IMR-90 (cell line): ENCODE measurements around the gene TUBGCP3. TPM values are rescaled to one million over a fixed set of nuclear protein-coding genes. Genes with fewer than 3 reads are reported as not detected.

Source experiments
- ATAC-seq: fragments of 200-7000 bp; cut with Tn5 transposase; 2 replicates; pipeline ENCODE4 v1.9.1; 2020; ENCODE audit warnings: low read depth, mild to moderate bottlenecking, moderate library complexity
- BruUV-seq: library from RNA; stranded (reverse); fragments of 400-500 nt; replicated peaks from 2 replicates; lab custom pipeline; 2021; lab: Mats Ljungman, UMichigan
- CTCF ChIA-PET: fragments of 300-600 bp; formaldehyde crosslinking; extraction: SDS; loops from one replicate; lab custom pipeline; 2021; ENCODE audit warnings: antibody characterized with exemption; lab: Yijun Ruan, JAX
- POLR2A ChIA-PET: fragments of 300-600 bp; sonication (Branson Sonifier 250); formaldehyde crosslinking; loops from one replicate; lab custom pipeline; 2022; ENCODE audit warnings: antibody characterized with exemption; ENCODE audit not compliant: unreplicated experiment; lab: Charles Lee
- DNase-seq: peaks from one replicate; pipeline ENCODE4 v3.0.0; 2013
- H2AFZ ChIP-seq: replicated peaks from 2 replicates; pipeline ENCODE3; 2013; ENCODE audit warnings: low read length, mild to moderate bottlenecking; ENCODE audit not compliant: poor library complexity
- H2AK5ac ChIP-seq: 2 replicates; pipeline ENCODE4 v1.6.1; 2013; ENCODE audit warnings: low read depth, low read length, inconsistent platforms
- H2AK9ac ChIP-seq: replicated peaks from 2 replicates; pipeline ENCODE3; 2013; ENCODE audit warnings: mild to moderate bottlenecking, low read depth, low read length, moderate library complexity; ENCODE audit not compliant: poor library complexity
- H2BK120ac ChIP-seq: 2 replicates; pipeline ENCODE4 v1.6.1; 2013; ENCODE audit warnings: low read depth, low read length, inconsistent platforms
- H2BK15ac ChIP-seq: 3 replicates; pipeline ENCODE4 v1.6.1; 2013; ENCODE audit warnings: low read depth, low read length, inconsistent platforms
- H2BK20ac ChIP-seq: 2 replicates; pipeline ENCODE4 v1.6.1; 2013; ENCODE audit warnings: low read depth, mild to moderate bottlenecking, inconsistent platforms, low read length, moderate library complexity
- H2BK5ac ChIP-seq: 2 replicates; pipeline ENCODE4 v1.6.1; 2013; ENCODE audit warnings: mild to moderate bottlenecking, low read depth, low read length, inconsistent platforms; ENCODE audit not compliant: poor library complexity, severe bottlenecking
- H3K14ac ChIP-seq: replicated peaks from 2 replicates; pipeline ENCODE4 v1.6.1; 2013; ENCODE audit warnings: low read depth, low read length, inconsistent platforms
- H3K18ac ChIP-seq: 2 replicates; pipeline ENCODE4 v1.6.1; 2013; ENCODE audit warnings: low read depth, low read length, control low read depth
- H3K23ac ChIP-seq: 2 replicates; pipeline ENCODE4 v1.6.1; 2013; ENCODE audit warnings: low read depth, low read length, inconsistent platforms
- H3K27ac ChIP-seq: 2 replicates; pipeline ENCODE4 v1.5.1; 2013; ENCODE audit warnings: mild to moderate bottlenecking, control low read depth, low read length; ENCODE audit not compliant: insufficient read depth
- H3K27me3 ChIP-seq: 2 replicates; pipeline ENCODE4 v1.6.1; 2013; ENCODE audit warnings: low read length; ENCODE audit not compliant: control insufficient read depth, insufficient read depth
- H3K36me3 ChIP-seq: 2 replicates; pipeline ENCODE4 v1.6.1; 2013; ENCODE audit warnings: low read length, mixed read lengths; ENCODE audit not compliant: control insufficient read depth, insufficient read depth
- H3K4ac ChIP-seq: 2 replicates; pipeline ENCODE4 v1.6.1; 2013; ENCODE audit warnings: low read depth, low read length, inconsistent platforms
- H3K4me1 ChIP-seq: 2 replicates; pipeline ENCODE4 v1.6.1; 2013; ENCODE audit warnings: low read length, mixed read lengths; ENCODE audit not compliant: control insufficient read depth, insufficient read depth
- H3K4me2 ChIP-seq: 2 replicates; pipeline ENCODE4 v1.6.1; 2013; ENCODE audit warnings: low read depth, mild to moderate bottlenecking, control low read depth, low read length, moderate library complexity
- H3K4me3 ChIP-seq: 2 replicates; pipeline ENCODE4 v1.5.1; 2013; ENCODE audit warnings: low read depth, mild to moderate bottlenecking, control low read depth, low read length, moderate library complexity; ENCODE audit not compliant: insufficient read depth
- H3K56ac ChIP-seq: 2 replicates; pipeline ENCODE4 v1.6.1; 2013; ENCODE audit warnings: low read length, inconsistent platforms; ENCODE audit not compliant: insufficient read depth; ENCODE audit errors: extremely low read depth
- H3K79me1 ChIP-seq, 2 experiments: 2 replicates each; pipeline ENCODE4 v1.6.1; 2013; ENCODE audit warnings: low read length in 2 of 2, inconsistent platforms in 1 of 2, low read depth in 1 of 2
- H3K9ac ChIP-seq: 2 replicates; pipeline ENCODE4 v1.6.1; 2013; ENCODE audit warnings: low read depth, low read length, control low read depth
- H3K9me1 ChIP-seq: 2 replicates; pipeline ENCODE4 v1.6.1; 2013; ENCODE audit warnings: low read length, inconsistent platforms; ENCODE audit not compliant: insufficient read depth
- H3K9me3 ChIP-seq: 2 replicates; pipeline ENCODE4 v1.6.1; 2013; ENCODE audit warnings: low read length; ENCODE audit not compliant: control insufficient read depth, insufficient read depth
- H4K20me1 ChIP-seq: 2 replicates; pipeline ENCODE4 v1.6.1; 2013; ENCODE audit warnings: low read length, inconsistent platforms; ENCODE audit not compliant: insufficient read depth
- H4K5ac ChIP-seq: 2 replicates; pipeline ENCODE4 v1.6.1; 2013; ENCODE audit warnings: mild to moderate bottlenecking, low read depth, low read length, control low read depth
- H4K8ac ChIP-seq, 2 experiments: 2 replicates each; pipeline ENCODE4 v1.6.1; 2013; ENCODE audit warnings: low read depth in 2 of 2, low read length in 2 of 2, control low read depth in 1 of 2, inconsistent platforms in 1 of 2
- H4K91ac ChIP-seq: 2 replicates; pipeline ENCODE4 v1.6.1; 2013; ENCODE audit warnings: low read depth, low read length, inconsistent platforms; ENCODE audit not compliant: insufficient read depth
- CHD1 ChIP-seq: IDR thresholded peaks from 2 replicates; pipeline ENCODE4 v1.6.1; 2012; ENCODE audit warnings: low read depth, low read length, improper control_type of control experiment
- SMC3 ChIP-seq: fragments of 150-350 bp; IDR thresholded peaks from 2 replicates; pipeline ENCODE4 v1.6.1; 2016; ENCODE audit warnings: low read depth, mild to moderate bottlenecking, antibody characterized with exemption, low read length, moderate library complexity
- WGBS, 2 experiments: methylation state at CpG; one replicate each; pipeline versions ENCODE4 v1.1.5 to v1.1.7; 2013; ENCODE audit warnings: missing lambda C conversion rate in 2 of 2; ENCODE audit not compliant: insufficient read length in 1 of 2; ENCODE audit errors: extremely low coverage in 2 of 2; 5-methylcytosine and 5-hydroxymethylcytosine counted together
- dilution Hi-C: fragments of 300-500 bp; cut with HindIII; formaldehyde crosslinking; loops from one replicate; pipeline ENCODE4 v1.14.3; 2018; ENCODE audit warnings: low sequenced_read_pairs; ENCODE audit not compliant: unreplicated experiment
- in situ Hi-C: fragments of 300-500 bp; cut with MboI; formaldehyde crosslinking; loops from 3 replicates; pipeline ENCODE4 v1.14.3; 2019; ENCODE audit warnings: low sequenced_read_pairs, inconsistent platforms, mixed read lengths
- intact Hi-C: fragments of 100-400 bp; cut with micrococcal nuclease; formaldehyde crosslinking; loops from 2 replicates; pipeline ENCODE4 v1.10.0; 2022
- polyA plus RNA-seq, 3 experiments: library from polyadenylated mRNA; depleted of rRNA; stranded (reverse); fragments of >200 nt; gene quantifications; 2 replicates each; pipeline ENCODE4 v1.2.3, GENCODE V29; 2012; ENCODE audit warnings: low replicate concordance in 1 of 3
- total RNA-seq: library from RNA; depleted of rRNA; stranded (reverse); fragments of >200 nt; gene quantifications from 2 replicates; pipeline ENCODE4 v1.2.3, GENCODE V29; 2012
- TF ChIP-seq, protein P1 (sequence below): fragments of 150-350 bp; IDR thresholded peaks from 2 replicates; pipeline ENCODE4 v1.6.1; 2017; ENCODE audit warnings: mild to moderate bottlenecking, antibody characterized with exemption, low read length, low read depth

The TUBGCP3 gene
- total and polyA plus RNA-seq, 2 of the 4 experiments (the other 2 are of a cell fraction): 16.0 to 17.8 TPM

DNA sequence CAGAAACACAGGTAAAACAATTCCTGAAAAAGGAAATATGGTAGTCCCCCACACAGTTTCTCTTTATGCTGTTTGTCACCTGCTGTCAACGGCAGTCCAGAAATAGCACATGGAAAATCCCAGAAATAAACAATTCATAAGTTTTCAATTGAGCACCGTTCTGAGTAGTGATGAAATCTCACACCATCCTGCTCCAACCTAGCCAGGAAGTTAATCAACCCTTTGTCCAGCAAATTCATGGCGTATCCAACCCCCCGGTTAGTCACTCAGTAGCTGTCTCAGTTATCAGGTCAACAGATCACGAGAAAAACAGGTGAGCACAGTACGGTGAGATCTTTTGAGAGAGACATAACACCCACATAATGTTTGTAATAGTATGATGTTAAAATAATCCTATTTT is 74.2 kb downstream of the TUBGCP3 start:
- H2AK5ac ChIP-seq: no peak overlapping the region
- no peak overlapping the region for H4K91ac ChIP-seq
- intact Hi-C loops: loop anchor here (10.0 kb wide), 1 partner anchor 91 kb away; no protein-coding TSS in a partner anchor
- H3K27me3 ChIP-seq: no peaks in the 10 kb centered on the region
- dilution Hi-C loops: no loop called here
- H4K5ac ChIP-seq: no peak overlapping the region
- no peak overlapping the region for H3K23ac ChIP-seq
- no peaks in the 10 kb centered on the region for H3K4me1 ChIP-seq
- H2BK20ac ChIP-seq: no peak overlapping the region
- H3K4me2 ChIP-seq: no peak overlapping the region
- no peak overlapping the region for H3K9ac ChIP-seq
- WGBS, 2 experiments: 80% methylated on average over 1 of the region's 6 CpGs; no CpG with 5 or more reads in 1 of the 2 experiments
- POLR2A ChIA-PET: no interaction called here
- no peak overlapping the region for H2AFZ ChIP-seq
- H2BK120ac ChIP-seq: no peak overlapping the region
- in situ Hi-C loops: no loop called here
- H2AK9ac ChIP-seq: no peak overlapping the region
- no peak for ATAC-seq
- no peak for TF ChIP-seq SMC3
- TF ChIP-seq, protein P1, sequence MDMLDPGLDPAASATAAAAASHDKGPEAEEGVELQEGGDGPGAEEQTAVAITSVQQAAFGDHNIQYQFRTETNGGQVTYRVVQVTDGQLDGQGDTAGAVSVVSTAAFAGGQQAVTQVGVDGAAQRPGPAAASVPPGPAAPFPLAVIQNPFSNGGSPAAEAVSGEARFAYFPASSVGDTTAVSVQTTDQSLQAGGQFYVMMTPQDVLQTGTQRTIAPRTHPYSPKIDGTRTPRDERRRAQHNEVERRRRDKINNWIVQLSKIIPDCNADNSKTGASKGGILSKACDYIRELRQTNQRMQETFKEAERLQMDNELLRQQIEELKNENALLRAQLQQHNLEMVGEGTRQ: no peak
- TF ChIP-seq CHD1: no peak
- no peak overlapping the region for H3K56ac ChIP-seq
- H3K4ac ChIP-seq: no peak overlapping the region
- no peak overlapping the region for H3K18ac ChIP-seq
- H4K20me1 ChIP-seq: no peaks in the 10 kb centered on the region
- H2BK15ac ChIP-seq: no peak overlapping the region
- H2BK5ac ChIP-seq: no peak overlapping the region
- H3K4me3 ChIP-seq: no peak overlapping the region
- no TSS peak for BruUV-seq
- H3K79me1 ChIP-seq: no peaks in the 10 kb centered on the region
- H3K27ac ChIP-seq: no peak overlapping the region
- H3K14ac ChIP-seq: no peak overlapping the region
- H3K9me3 ChIP-seq: no peaks in the 10 kb centered on the region
- CTCF ChIA-PET: no interaction called here
- no peak overlapping the region for H4K8ac ChIP-seq
- no peak for DNase-seq
- peaks cover 3% of the 10 kb centered on the region; the same call in 1 of the 2 replicates for H3K9me1 ChIP-seq
- H3K36me3 ChIP-seq: peaks cover 13% of the 10 kb centered on the region
